Stomach (tissue), 4 donors: ENCODE measurements around the gene BMP5.

Experiments used
- POLR2AphosphoS5 ChIP-seq, 3 donors: sonication (generic); formaldehyde crosslinking; IDR thresholded peaks; one replicate each; pipeline ENCODE4 v1.6.1; 2016; ENCODE audit warnings: antibody characterized with exemption in 3 of 3
- TF ChIP-seq, protein P1 (sequence below), 7 experiments: fragments of 450-650 bp in 4 of 7; fragments of 200-600 bp in 3 of 7; sonication (generic) in 3 of 7; IDR thresholded peaks; one replicate each; pipeline ENCODE4 v1.5.1; 2016 to 2019; ENCODE audit warnings: antibody characterized with exemption in 7 of 7, control low read depth in 2 of 7, mild to moderate bottlenecking in 1 of 7

DNA sequence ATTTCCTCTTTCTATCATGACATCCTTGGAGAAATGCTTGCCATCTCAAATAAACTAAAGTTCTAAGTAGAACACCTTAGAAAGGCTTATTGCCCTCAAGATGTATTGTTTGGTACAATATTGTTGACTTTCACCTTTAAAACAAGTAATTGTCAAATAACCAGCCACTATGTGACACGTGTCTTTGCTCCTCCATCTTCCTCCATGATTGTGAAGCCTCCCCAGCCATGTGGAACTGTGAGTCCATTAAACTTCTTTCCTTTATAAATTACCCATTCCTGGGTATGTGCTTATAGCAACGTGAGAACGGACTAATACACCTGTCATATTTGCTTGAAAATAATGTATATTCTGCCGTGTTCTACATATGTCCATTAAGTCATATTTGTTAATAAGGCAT lies 126.5 kb downstream of the BMP5 start:
- TF ChIP-seq, protein P1, sequence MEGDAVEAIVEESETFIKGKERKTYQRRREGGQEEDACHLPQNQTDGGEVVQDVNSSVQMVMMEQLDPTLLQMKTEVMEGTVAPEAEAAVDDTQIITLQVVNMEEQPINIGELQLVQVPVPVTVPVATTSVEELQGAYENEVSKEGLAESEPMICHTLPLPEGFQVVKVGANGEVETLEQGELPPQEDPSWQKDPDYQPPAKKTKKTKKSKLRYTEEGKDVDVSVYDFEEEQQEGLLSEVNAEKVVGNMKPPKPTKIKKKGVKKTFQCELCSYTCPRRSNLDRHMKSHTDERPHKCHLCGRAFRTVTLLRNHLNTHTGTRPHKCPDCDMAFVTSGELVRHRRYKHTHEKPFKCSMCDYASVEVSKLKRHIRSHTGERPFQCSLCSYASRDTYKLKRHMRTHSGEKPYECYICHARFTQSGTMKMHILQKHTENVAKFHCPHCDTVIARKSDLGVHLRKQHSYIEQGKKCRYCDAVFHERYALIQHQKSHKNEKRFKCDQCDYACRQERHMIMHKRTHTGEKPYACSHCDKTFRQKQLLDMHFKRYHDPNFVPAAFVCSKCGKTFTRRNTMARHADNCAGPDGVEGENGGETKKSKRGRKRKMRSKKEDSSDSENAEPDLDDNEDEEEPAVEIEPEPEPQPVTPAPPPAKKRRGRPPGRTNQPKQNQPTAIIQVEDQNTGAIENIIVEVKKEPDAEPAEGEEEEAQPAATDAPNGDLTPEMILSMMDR (IDR thresholded peaks at IDR 0.05) = no peak
- no peak for TF ChIP-seq POLR2AphosphoS5 (IDR thresholded peaks at IDR 0.05)
